MCF 10A (cell line): Measurements from ENCODE around the gene TMEM202. TPM values are rescaled to one million over a fixed set of nuclear protein-coding genes. Genes with fewer than 3 reads are reported as not detected.

Experiments used
- BruUV-seq: library from RNA; stranded (reverse); fragments of 400-500 nt; replicated peaks from 2 replicates; lab custom pipeline; 2021; lab: Mats Ljungman, UMichigan
- CTCF ChIA-PET: fragments of 300-600 bp; sonication (Branson Sonifier 250); formaldehyde crosslinking; extraction: SDS; loops from one replicate; lab custom pipeline; 2021; ENCODE audit warnings: antibody characterized with exemption, inconsistent platforms; lab: Yijun Ruan, JAX
- POLR2A ChIA-PET: fragments of 300-600, 350-650 bp; sonication (Branson Sonifier 250); formaldehyde crosslinking; extraction: SDS; loops from one replicate; lab custom pipeline; 2020; ENCODE audit warnings: antibody characterized with exemption, inconsistent platforms; lab: Yijun Ruan, JAX
- DNase-seq: peaks from one replicate; pipeline ENCODE4 v3.0.0-alpha.2; 2018; ENCODE audit not compliant: unreplicated experiment
- H3K27ac Mint-ChIP-seq: one replicate; pipeline ENCODE4 v1.8.0; 2022; ENCODE audit warnings: mild to moderate bottlenecking, low read depth, mixed read lengths; ENCODE audit not compliant: unreplicated experiment
- H3K27me3 Mint-ChIP-seq: one replicate; pipeline ENCODE4 v1.8.0; 2022; ENCODE audit warnings: mixed read lengths; ENCODE audit not compliant: insufficient read depth, unreplicated experiment
- H3K36me3 Mint-ChIP-seq: one replicate; pipeline ENCODE4 v1.8.0; 2022; ENCODE audit warnings: mild to moderate bottlenecking, moderate library complexity, mixed read lengths; ENCODE audit not compliant: insufficient read depth, unreplicated experiment
- H3K4me1 Mint-ChIP-seq: one replicate; pipeline ENCODE4 v1.8.0; 2022; ENCODE audit warnings: mixed read lengths; ENCODE audit not compliant: insufficient read depth, unreplicated experiment
- H3K4me3 Mint-ChIP-seq: one replicate; pipeline ENCODE4 v1.8.0; 2022; ENCODE audit warnings: mild to moderate bottlenecking, moderate library complexity, mixed read lengths; ENCODE audit not compliant: unreplicated experiment
- H3K9me3 Mint-ChIP-seq: one replicate; pipeline ENCODE4 v1.8.0; 2022; ENCODE audit warnings: mixed read lengths; ENCODE audit not compliant: unreplicated experiment
- CTCF ChIP-seq: fragments of 200-600 bp; IDR thresholded peaks from one replicate; pipeline ENCODE4 v1.8.0; 2022; ENCODE audit warnings: antibody characterized with exemption, mild to moderate bottlenecking; ENCODE audit not compliant: unreplicated experiment
- intact Hi-C: fragments of 100-400 bp; cut with micrococcal nuclease; formaldehyde crosslinking; loops from 2 replicates; pipeline ENCODE4 v1.14.1; 2022
- total RNA-seq: library from RNA; stranded (reverse); gene quantifications from 2 replicates; pipeline ENCODE4 v1.2.3, GENCODE V29; 2022

The TMEM202 gene
- total RNA-seq, 1 experiment from 2014 or later, result not detected

- ChIA-PET CTCF (no interaction called here), POLR2A (interaction anchor here (0.7 kb wide), 1 partner anchor 11 kb away, joined by 4 read pairs; no protein-coding TSS in a partner anchor)
- no peak for TF ChIP-seq CTCF
- no peaks in the 10 kb centered on the region for H3K4me1 Mint-ChIP-seq
- no peak for DNase-seq
- no peak overlapping the region for H3K4me3 Mint-ChIP-seq
- no peak overlapping the region for H3K27ac Mint-ChIP-seq
- intact Hi-C loops, result no loop called here
- H3K9me3 Mint-ChIP-seq, result no peaks in the 10 kb centered on the region
- H3K27me3 Mint-ChIP-seq, result peaks cover 4% of the 10 kb centered on the region
- BruUV-seq, result no TSS peak
- no peaks in the 10 kb centered on the region for H3K36me3 Mint-ChIP-seq
Observed at GRCh38 chr15:72451224-72451623, 53.1 kb downstream of the TMEM202 start.

GRCh38 chr15:72456684-72457083, 58.6 kb downstream of the TMEM202 start:
- Mint-ChIP-seq H3K27ac (peak overlapping the region; percentile 68), H3K9me3 (no peaks in the 10 kb centered on the region), H3K4me3 (no peak overlapping the region), H3K4me1 (no peaks in the 10 kb centered on the region), H3K36me3 (no peaks in the 10 kb centered on the region), H3K27me3 (no peaks in the 10 kb centered on the region)
- intact Hi-C loops, result no loop called here
- no peak for TF ChIP-seq CTCF
- BruUV-seq, result no TSS peak
- ChIA-PET CTCF (interaction anchor here (0.7 kb wide), 2 partner anchors 30 to 35 kb away, joined by 3 to 5 read pairs; no protein-coding TSS in a partner anchor), POLR2A (interaction anchor here (3.1 kb wide), 1 partner anchor 17 kb away, joined by 9 read pairs; no protein-coding TSS in a partner anchor)
- no peak for DNase-seq

Other genes with a start within 250 kb of the TMEM202 start
- gene GRAMD2A, start 200.5 kb upstream of the TMEM202 start, total RNA-seq, result 0.42 and 0.93 TPM in 2 replicates
- 612 and 828 TPM in 2 replicates for gene PKM, start 167.1 kb upstream of the TMEM202 start, total RNA-seq
- 117 TPM in 2 replicates for gene PARP6, start 125.8 kb upstream of the TMEM202 start, total RNA-seq
- gene CELF6, start 78.1 kb upstream of the TMEM202 start, total RNA-seq, result 0.26 and 0.91 TPM in 2 replicates
- 87.5 and 110 TPM in 2 replicates for gene HEXA, start 22.3 kb upstream of the TMEM202 start, total RNA-seq
- gene ARIH1, start 76.0 kb downstream of the TMEM202 start, total RNA-seq, result 234 and 235 TPM in 2 replicates